ENCODE data around the gene SREBF1. TPM values are rescaled to one million over a fixed set of nuclear protein-coding genes. Genes with fewer than 3 reads are reported as not detected.

Gene SREBF1
- total and polyA plus RNA-seq, 2 experiments from 2014 or later: 39.6 to 85.3 TPM

GRCh38 chr17:17818088-17818526 is 18.7 kb downstream of the SREBF1 start (continued):
- TF ChIP-seq ZNF462 (CRISPR knock-in tag; IDR thresholded peaks at IDR 0.05): no peak
- TF ChIP-seq JUNB (IDR thresholded peaks at IDR 0.05; ENCODE audit: unreplicated experiment): no peak
- TF ChIP-seq ZNF114 (CRISPR knock-in tag; IDR thresholded peaks at IDR 0.05): no peak
- TF ChIP-seq EZH2 (IDR thresholded peaks at IDR 0.05; ENCODE audit: low read depth, unreplicated experiment): no peak
- no peak for TF ChIP-seq ETS1 (IDR thresholded peaks at IDR 0.05)
- no peak for TF ChIP-seq CREB1 (CRISPR knock-in tag; IDR thresholded peaks at IDR 0.05; ENCODE audit: low read depth)
- no peak; the same call in 1 of the 2 replicates for TF ChIP-seq POLR2AphosphoS5 (IDR thresholded peaks at IDR 0.05; ENCODE audit: low read depth)
- no peak for TF ChIP-seq EZH2phosphoT487 (IDR thresholded peaks at IDR 0.05; ENCODE audit: unreplicated experiment)
- no peak for TF ChIP-seq STAT1 (IDR thresholded peaks at IDR 0.05; ENCODE audit: unreplicated experiment)

GRCh38 chr17:17817552-17817947 is 19.2 kb downstream of the SREBF1 start:
- no peak overlapping the region for H3K4me3 ChIP-seq
- H3K4me2 ChIP-seq: no peak overlapping the region
- peaks cover 14% of the 10 kb centered on the region for H3F3A ChIP-seq (replicated peaks; ENCODE audit: low read depth)
- H3K9me2 ChIP-seq (ENCODE audit: insufficient read depth): no peaks in the 10 kb centered on the region
- Mint-ChIP-seq H3K27ac (no peak overlapping the region), H3K9me3 (no peaks in the 10 kb centered on the region; the same call in 2 of the 3 replicates), H3K4me3 (no peak overlapping the region), H3K27me3 (ENCODE audit: insufficient read depth, low read depth, poor library complexity) (peaks cover 11% of the 10 kb centered on the region), H3K36me3 (ENCODE audit: low read depth) (peaks cover 61% of the 10 kb centered on the region), H3K4me1 (peaks cover 45% of the 10 kb centered on the region)
- peaks cover 12% of the 10 kb centered on the region for H3K4me1 ChIP-seq (ENCODE audit: insufficient read depth)
- peaks cover 2% of the 10 kb centered on the region; the same call in 1 of the 2 replicates for H3K36me3 ChIP-seq (ENCODE audit: insufficient read depth)
- no peaks in the 10 kb centered on the region for H3K27me3 ChIP-seq (ENCODE audit: insufficient read depth)
- no peak for TF ChIP-seq JUNB (IDR thresholded peaks at IDR 0.05; ENCODE audit: unreplicated experiment)
- no peak overlapping the region for H3K27ac ChIP-seq (ENCODE audit: low read depth)
- peaks cover 23% of the 10 kb centered on the region for H3K79me2 ChIP-seq (replicated peaks; ENCODE audit: insufficient read depth)
- DNase-seq (ENCODE audit: low spot score) (no peak), ATAC-seq (no peak)
- H2AFZ ChIP-seq: no peak overlapping the region
- peaks cover 43% of the 10 kb centered on the region for H4K20me1 ChIP-seq (replicated peaks; ENCODE audit: insufficient read depth)
